Endothelial cell of umbilical vein (primary cell): ENCODE data around the gene CCDC27. TPM values are rescaled to one million over a fixed set of nuclear protein-coding genes. Genes with fewer than 3 reads are reported as not detected.

ENCODE experiments used
- BruUV-seq: library from RNA; stranded (reverse); fragments of 400-500 nt; replicated peaks from 2 replicates; lab custom pipeline; 2021; lab: Mats Ljungman, UMichigan
- CTCF ChIA-PET: fragments of 300-600, 350-600 bp; sonication (Branson Sonifier 250); formaldehyde crosslinking; loops from one replicate; lab custom pipeline; 2021; ENCODE audit warnings: antibody characterized with exemption, inconsistent platforms; lab: Charles Lee
- POLR2A ChIA-PET: fragments of 300-600, 350-600 bp; sonication (Branson Sonifier 250); formaldehyde crosslinking; loops from one replicate; lab custom pipeline; 2021; ENCODE audit warnings: antibody characterized with exemption, inconsistent platforms; lab: Charles Lee
- DNase-seq: peaks from one replicate; pipeline ENCODE4 v3.0.0-alpha.2; 2011; ENCODE audit warnings: low read depth, low spot score
- FAIRE-seq: peaks from 2 replicates; lab custom pipeline; 2011; peaks lifted over from hg19 to GRCh38; lab: Jason Lieb, UNC
- H2AFZ ChIP-seq: 2 replicates; pipeline ENCODE4 v1.6.0; 2012; ENCODE audit warnings: low read depth, low read length, control low read depth, inconsistent platforms
- H3K27ac ChIP-seq: 2 replicates; pipeline ENCODE4 v1.5.1; 2011; ENCODE audit warnings: low read depth, mild to moderate bottlenecking, control low read depth, low read length, moderate library complexity; ENCODE audit not compliant: insufficient read depth
- H3K27me3 ChIP-seq, 2 experiments: 2 replicates each; pipeline versions ENCODE4 v1.6.0 to v1.6.1; 2011; ENCODE audit warnings: low read length in 2 of 2, mixed read lengths in 1 of 2; ENCODE audit not compliant: control insufficient read depth in 2 of 2, insufficient read depth in 2 of 2
- H3K36me3 ChIP-seq, 2 experiments: 2 replicates in 1 of 2; 3 replicates in 1 of 2; pipeline ENCODE4 v1.5.1; 2011; ENCODE audit warnings: low read length in 2 of 2, mild to moderate bottlenecking in 1 of 2, moderate library complexity in 1 of 2; ENCODE audit not compliant: control insufficient read depth in 2 of 2, insufficient read depth in 2 of 2; ENCODE audit errors: extremely low read depth in 1 of 2
- H3K4me1 ChIP-seq: 3 replicates; pipeline ENCODE4 v1.5.1; 2011; ENCODE audit warnings: mild to moderate bottlenecking, low read length; ENCODE audit not compliant: control insufficient read depth, insufficient read depth; ENCODE audit errors: extremely low read depth
- H3K4me2 ChIP-seq: 2 replicates; pipeline ENCODE4 v1.6.1; 2011; ENCODE audit warnings: low read length, control low read depth, mixed read lengths; ENCODE audit not compliant: insufficient read depth
- H3K4me3 ChIP-seq, 3 experiments: fragments of 200-600 bp in 1 of 3; sonication (generic), shearing (Covaris generic) in 1 of 3; replicated peaks in 1 of 3; 2 replicates each; pipeline ENCODE4 v1.5.1; 2011 to 2016; ENCODE audit warnings: control low read depth in 3 of 3, low read length in 3 of 3, mild to moderate bottlenecking in 2 of 3, inconsistent platforms in 1 of 3, low read depth in 1 of 3, moderate library complexity in 1 of 3; ENCODE audit not compliant: insufficient read depth in 1 of 3
- H3K79me2 ChIP-seq: 2 replicates; pipeline ENCODE4 v1.6.0; 2012; ENCODE audit warnings: low read length, inconsistent platforms; ENCODE audit not compliant: control insufficient read depth, insufficient read depth
- H3K9ac ChIP-seq: replicated peaks from 2 replicates; pipeline ENCODE3; 2011; ENCODE audit warnings: low read length, control low read depth; ENCODE audit not compliant: insufficient read depth; ENCODE audit errors: extremely low read depth
- H3K9me1 ChIP-seq: replicated peaks from 3 replicates; pipeline ENCODE4 v1.6.0; 2011; ENCODE audit warnings: mild to moderate bottlenecking, low read length; ENCODE audit not compliant: control insufficient read depth, insufficient read depth; ENCODE audit errors: extremely low read depth
- H3K9me3 ChIP-seq: replicated peaks from 2 replicates; pipeline ENCODE4 v1.5.1; 2012; ENCODE audit warnings: low read length, inconsistent platforms; ENCODE audit not compliant: control insufficient read depth, insufficient read depth
- H4K20me1 ChIP-seq: replicated peaks from 2 replicates; pipeline ENCODE3; 2011; ENCODE audit warnings: mild to moderate bottlenecking, low read length; ENCODE audit not compliant: control insufficient read depth, insufficient read depth; ENCODE audit errors: extremely low read depth
- EZH2 ChIP-seq: IDR thresholded peaks from 2 replicates; pipeline ENCODE4 v1.6.1; 2012; ENCODE audit warnings: borderline replicate concordance, low read depth, mild to moderate bottlenecking, moderate library complexity, low read length, inconsistent platforms; ENCODE audit not compliant: severe bottlenecking
- FOS ChIP-seq: IDR thresholded peaks from 2 replicates; pipeline ENCODE4 v1.6.1; 2011; ENCODE audit warnings: mild to moderate bottlenecking, low read length, moderate library complexity, borderline replicate concordance; ENCODE audit not compliant: insufficient read depth
- GATA2 ChIP-seq: IDR thresholded peaks from 2 replicates; pipeline ENCODE4 v1.7.0; 2011; ENCODE audit warnings: low read depth, mild to moderate bottlenecking, moderate library complexity, mixed read lengths, low read length; ENCODE audit not compliant: insufficient read length, insufficient read depth
- JUN ChIP-seq: IDR thresholded peaks from 2 replicates; pipeline ENCODE4 v1.6.1; 2011; ENCODE audit warnings: borderline replicate concordance, low read depth; ENCODE audit not compliant: insufficient read length, insufficient read depth
- MAX ChIP-seq: IDR thresholded peaks from 2 replicates; pipeline ENCODE4 v1.6.1; 2011; ENCODE audit not compliant: insufficient read depth, insufficient read length
- MYC ChIP-seq: IDR thresholded peaks from one replicate; pipeline ENCODE4 v1.6.1; 2011; ENCODE audit warnings: mild to moderate bottlenecking, low read depth, low read length
- POLR2A ChIP-seq: IDR thresholded peaks from 2 replicates; pipeline ENCODE4 v1.6.1; 2012; ENCODE audit warnings: low read depth, mild to moderate bottlenecking, control low read depth, low read length
- POLR2AphosphoS5 ChIP-seq: IDR thresholded peaks from 2 replicates; pipeline ENCODE4 v1.6.1; 2012; ENCODE audit warnings: low read depth, mild to moderate bottlenecking, control low read depth, low read length, moderate library complexity; ENCODE audit not compliant: insufficient read depth
- dilution Hi-C: fragments of 300-500 bp; cut with MboI; formaldehyde crosslinking; loops from one replicate; pipeline ENCODE4 v1.15.0; 2019; ENCODE audit warnings: low sequenced_read_pairs; ENCODE audit not compliant: extremely low pct_ligation_motif_present
- intact Hi-C: fragments of 100-400 bp; cut with micrococcal nuclease; formaldehyde crosslinking; loops from one replicate; pipeline ENCODE4 v1.10.0; 2022
- polyA plus RNA-seq, 4 experiments: library from polyadenylated mRNA; depleted of rRNA in 3 of 4; stranded (reverse) in 3 of 4; unstranded in 1 of 4; fragments of >200 nt; gene quantifications; 2 replicates each; pipeline versions ENCODE4 v1.2.1 to v1.2.3, GENCODE V29; 2011 to 2012; ENCODE audit warnings: missing spikeins in 1 of 4
- total RNA-seq: library from RNA; stranded (reverse); gene quantifications from 2 replicates; pipeline ENCODE4 v1.2.3, GENCODE V29; 2021
- TF ChIP-seq, protein P1 (sequence below), 2 donors: IDR thresholded peaks; 1 replicate in 1 of 2; 2 replicates in 1 of 2; pipeline ENCODE4 v1.5.1; 2011; ENCODE audit warnings: low read length in 2 of 2, mild to moderate bottlenecking in 2 of 2, moderate library complexity in 2 of 2, control low read depth in 1 of 2, inconsistent platforms in 1 of 2, low read depth in 1 of 2; ENCODE audit not compliant: insufficient read depth in 1 of 2; ENCODE audit errors: extremely low read depth in 1 of 2

Gene CCDC27
- total and polyA plus RNA-seq, 2 donors (not counting 3 experiments of a cell fraction or from before 2014, with no cell fraction given) = not detected

DNA sequence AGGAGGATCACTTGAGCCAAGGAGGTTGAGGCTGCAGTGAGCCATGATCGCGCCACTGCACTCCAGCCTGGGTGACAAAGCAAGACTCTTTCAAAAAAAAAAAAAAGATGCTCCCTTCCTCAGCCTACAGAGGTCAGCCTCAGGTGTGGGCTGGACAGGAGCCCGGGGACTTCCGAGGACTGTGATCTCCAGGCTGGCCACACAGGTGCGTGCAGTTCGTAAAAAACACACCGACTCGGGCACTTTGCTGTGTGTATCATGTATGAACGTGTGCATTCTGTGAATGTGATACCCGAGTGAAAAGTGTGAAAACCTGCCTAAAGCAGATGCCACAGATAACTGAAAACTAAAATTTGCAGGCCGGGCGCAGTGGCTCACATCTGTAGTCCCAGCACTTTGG is 8.4 kb upstream of the CCDC27 start:
- BruUV-seq = no TSS peak
- H3K79me2 ChIP-seq = peaks cover 5% of the 10 kb centered on the region

More for the DNA sequence above, 8.4 kb upstream of the CCDC27 start:
- no peaks in the 10 kb centered on the region for H4K20me1 ChIP-seq
- intact Hi-C loops = no loop called here
- TF ChIP-seq FOS (no peak), MAX (no peak), MYC (no peak), POLR2AphosphoS5 (no peak), GATA2 (no peak), JUN (no peak), EZH2 (no peak), POLR2A (no peak)
- TF ChIP-seq, protein P1, sequence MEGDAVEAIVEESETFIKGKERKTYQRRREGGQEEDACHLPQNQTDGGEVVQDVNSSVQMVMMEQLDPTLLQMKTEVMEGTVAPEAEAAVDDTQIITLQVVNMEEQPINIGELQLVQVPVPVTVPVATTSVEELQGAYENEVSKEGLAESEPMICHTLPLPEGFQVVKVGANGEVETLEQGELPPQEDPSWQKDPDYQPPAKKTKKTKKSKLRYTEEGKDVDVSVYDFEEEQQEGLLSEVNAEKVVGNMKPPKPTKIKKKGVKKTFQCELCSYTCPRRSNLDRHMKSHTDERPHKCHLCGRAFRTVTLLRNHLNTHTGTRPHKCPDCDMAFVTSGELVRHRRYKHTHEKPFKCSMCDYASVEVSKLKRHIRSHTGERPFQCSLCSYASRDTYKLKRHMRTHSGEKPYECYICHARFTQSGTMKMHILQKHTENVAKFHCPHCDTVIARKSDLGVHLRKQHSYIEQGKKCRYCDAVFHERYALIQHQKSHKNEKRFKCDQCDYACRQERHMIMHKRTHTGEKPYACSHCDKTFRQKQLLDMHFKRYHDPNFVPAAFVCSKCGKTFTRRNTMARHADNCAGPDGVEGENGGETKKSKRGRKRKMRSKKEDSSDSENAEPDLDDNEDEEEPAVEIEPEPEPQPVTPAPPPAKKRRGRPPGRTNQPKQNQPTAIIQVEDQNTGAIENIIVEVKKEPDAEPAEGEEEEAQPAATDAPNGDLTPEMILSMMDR (IDR thresholded peaks at IDR 0.05; ENCODE audit: extremely low read depth in 1 of 2, insufficient read depth in 1 of 2, low read depth in 1 of 2, low read length in 2 of 2) = no peak
- H3K4me1 ChIP-seq = peaks cover 11% of the 10 kb centered on the region
- DNase-seq (no peak), FAIRE-seq (no peak)
- H3K4me3 ChIP-seq = no peak overlapping the region
- H3K4me2 ChIP-seq = no peak overlapping the region
- CTCF ChIA-PET = interaction anchor here (3.7 kb wide), 1 partner anchor 19 kb away, joined by 11 read pairs; no protein-coding TSS in a partner anchor
- no peak overlapping the region for H3K27ac ChIP-seq
- no peak overlapping the region for H2AFZ ChIP-seq
- H3K9me1 ChIP-seq = no peaks in the 10 kb centered on the region
- no peak overlapping the region for H3K9ac ChIP-seq
- POLR2A ChIA-PET = no interaction called here
- H3K36me3 ChIP-seq = peaks cover 1 to 19% of the 10 kb centered on the region in 2 experiments
- dilution Hi-C loops = no loop called here
- H3K9me3 ChIP-seq = no peaks in the 10 kb centered on the region
- no peaks in the 10 kb centered on the region for H3K27me3 ChIP-seq
